ENCODE measurements around the gene CNTN6. TPM values are rescaled to one million over a fixed set of nuclear protein-coding genes. Genes with fewer than 3 reads are reported as not detected.

Gene CNTN6
- total RNA-seq, 4 donors from 2014 or later, result not detected

DNA sequence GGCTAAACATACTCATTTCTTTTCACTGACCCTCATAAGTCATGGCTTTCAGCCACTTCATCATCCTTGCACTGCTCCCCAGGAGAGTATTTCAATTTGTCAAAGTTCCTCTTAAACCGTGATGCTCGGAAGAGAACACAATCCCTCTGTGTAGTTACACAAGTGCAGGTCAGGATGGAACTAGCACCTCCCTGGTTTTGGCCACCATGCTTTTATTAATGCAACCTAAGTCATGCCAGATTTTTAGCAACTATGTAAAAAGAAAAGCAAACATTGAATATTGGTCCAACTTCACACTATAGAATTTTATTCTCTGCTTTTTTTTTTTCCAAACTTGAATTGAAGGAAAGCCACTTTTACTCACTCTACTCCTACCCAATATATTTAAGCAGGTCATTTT is 45.2 kb downstream of the CNTN6 start:
- 78 to 86% methylated on average over 2 of the region's 2 CpGs for WGBS, 2 donors

DNA sequence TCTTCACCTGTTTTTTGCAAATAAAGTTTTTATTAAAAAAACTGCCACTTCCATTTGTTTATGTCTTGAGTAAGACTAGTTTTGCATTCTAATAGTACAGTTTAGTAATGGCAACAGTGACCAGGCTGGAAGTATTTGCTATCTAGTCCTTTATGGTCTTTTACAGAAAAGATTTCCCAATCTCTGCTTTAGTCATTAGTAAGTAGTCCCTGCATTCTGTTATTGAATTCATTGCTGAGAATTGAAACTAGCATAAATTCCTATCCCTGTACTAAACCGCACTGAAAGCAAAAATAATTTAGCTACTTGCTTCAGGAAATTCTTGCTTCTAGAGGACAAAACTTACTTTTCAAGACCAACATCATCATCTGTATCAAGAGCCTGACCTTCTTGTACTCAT is 46.2 kb downstream of the CNTN6 start:
- no peak for DNase-seq (ENCODE audit: low spot score in 2 of 2)
- no peak for TF ChIP-seq POLR2A (IDR thresholded peaks at IDR 0.05)
- TF ChIP-seq, protein P1, sequence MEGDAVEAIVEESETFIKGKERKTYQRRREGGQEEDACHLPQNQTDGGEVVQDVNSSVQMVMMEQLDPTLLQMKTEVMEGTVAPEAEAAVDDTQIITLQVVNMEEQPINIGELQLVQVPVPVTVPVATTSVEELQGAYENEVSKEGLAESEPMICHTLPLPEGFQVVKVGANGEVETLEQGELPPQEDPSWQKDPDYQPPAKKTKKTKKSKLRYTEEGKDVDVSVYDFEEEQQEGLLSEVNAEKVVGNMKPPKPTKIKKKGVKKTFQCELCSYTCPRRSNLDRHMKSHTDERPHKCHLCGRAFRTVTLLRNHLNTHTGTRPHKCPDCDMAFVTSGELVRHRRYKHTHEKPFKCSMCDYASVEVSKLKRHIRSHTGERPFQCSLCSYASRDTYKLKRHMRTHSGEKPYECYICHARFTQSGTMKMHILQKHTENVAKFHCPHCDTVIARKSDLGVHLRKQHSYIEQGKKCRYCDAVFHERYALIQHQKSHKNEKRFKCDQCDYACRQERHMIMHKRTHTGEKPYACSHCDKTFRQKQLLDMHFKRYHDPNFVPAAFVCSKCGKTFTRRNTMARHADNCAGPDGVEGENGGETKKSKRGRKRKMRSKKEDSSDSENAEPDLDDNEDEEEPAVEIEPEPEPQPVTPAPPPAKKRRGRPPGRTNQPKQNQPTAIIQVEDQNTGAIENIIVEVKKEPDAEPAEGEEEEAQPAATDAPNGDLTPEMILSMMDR (IDR thresholded peaks at IDR 0.05), result no peak
- WGBS, 2 donors, result 57 to 60% methylated on average over 1 of the region's 1 CpG
- H3K4me3 ChIP-seq (ENCODE audit: low read depth, poor library complexity, severe bottlenecking), result no peak overlapping the region
- intact Hi-C loops (cut with DNase I; ENCODE audit: low total_unique reads), result no loop called here

More for the DNA sequence above, 45.2 kb downstream of the CNTN6 start:
- intact Hi-C loops (cut with DNase I; ENCODE audit: low total_unique reads), result no loop called here
- no peak overlapping the region for H3K4me3 ChIP-seq (ENCODE audit: low read depth, poor library complexity, severe bottlenecking)
- TF ChIP-seq POLR2A (IDR thresholded peaks at IDR 0.05), result no peak
- TF ChIP-seq, protein P1 (IDR thresholded peaks at IDR 0.05), result no peak
- no peak for DNase-seq (ENCODE audit: low spot score in 2 of 2)

DNA sequence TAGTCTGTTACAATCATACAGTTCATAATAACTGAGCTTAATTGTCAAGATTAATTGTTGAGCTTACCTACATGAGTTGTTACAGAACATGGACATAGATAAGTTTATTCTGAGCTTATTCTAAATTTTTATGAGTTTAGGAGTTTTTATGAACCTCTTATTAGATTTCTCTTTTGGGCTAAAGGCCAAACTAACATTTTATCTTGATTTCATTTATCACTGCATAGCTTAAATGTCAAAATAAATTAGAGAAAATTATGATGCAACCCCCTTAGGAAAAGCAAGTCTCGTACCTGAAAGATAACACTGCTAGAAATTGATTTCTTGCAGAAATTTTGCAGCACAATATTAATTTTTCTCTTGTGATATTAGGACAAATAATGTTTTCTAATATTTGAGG is 54.5 kb downstream of the CNTN6 start:
- intact Hi-C loops (cut with DNase I; ENCODE audit: low total_unique reads), result no loop called here
- TF ChIP-seq, protein P1 (IDR thresholded peaks at IDR 0.05), result no peak
- no peak for TF ChIP-seq POLR2A (IDR thresholded peaks at IDR 0.05)
- DNase-seq (ENCODE audit: low spot score in 2 of 2), result no peak
- 59 to 75% methylated on average over 1 of the region's 1 CpG for WGBS, 2 donors
- no peak overlapping the region for H3K4me3 ChIP-seq (ENCODE audit: low read depth, poor library complexity, severe bottlenecking)

DNA sequence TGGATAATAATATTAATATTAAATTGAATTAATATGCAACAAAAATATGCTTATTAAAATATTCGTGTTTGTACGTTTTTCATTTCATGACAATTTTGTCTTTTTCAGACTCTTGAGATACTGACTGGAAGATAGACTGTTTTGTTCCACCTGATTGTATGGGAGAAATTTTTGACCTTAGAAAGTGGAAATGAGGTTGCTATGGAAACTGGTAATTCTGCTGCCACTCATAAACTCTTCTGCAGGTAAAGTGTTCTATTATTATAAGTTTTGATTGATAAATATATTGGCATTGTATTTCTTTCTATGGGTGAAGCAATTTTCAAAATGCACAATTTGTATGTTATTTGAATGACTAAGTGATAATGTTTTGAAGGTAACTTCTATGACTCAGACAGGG is 55.0 kb downstream of the CNTN6 start:
- no peak for DNase-seq (ENCODE audit: low spot score in 2 of 2)
- H3K4me3 ChIP-seq (ENCODE audit: low read depth, poor library complexity, severe bottlenecking), result no peak overlapping the region
- WGBS, 2 donors, result 83% methylated on average over 2 of the region's 2 CpGs
- TF ChIP-seq, protein P1 (IDR thresholded peaks at IDR 0.05), result no peak
- no peak for TF ChIP-seq POLR2A (IDR thresholded peaks at IDR 0.05)
- intact Hi-C loops (cut with DNase I; ENCODE audit: low total_unique reads), result loop anchor here (2.0 kb wide), 1 partner anchor 73 kb away; no protein-coding TSS in a partner anchor

DNA sequence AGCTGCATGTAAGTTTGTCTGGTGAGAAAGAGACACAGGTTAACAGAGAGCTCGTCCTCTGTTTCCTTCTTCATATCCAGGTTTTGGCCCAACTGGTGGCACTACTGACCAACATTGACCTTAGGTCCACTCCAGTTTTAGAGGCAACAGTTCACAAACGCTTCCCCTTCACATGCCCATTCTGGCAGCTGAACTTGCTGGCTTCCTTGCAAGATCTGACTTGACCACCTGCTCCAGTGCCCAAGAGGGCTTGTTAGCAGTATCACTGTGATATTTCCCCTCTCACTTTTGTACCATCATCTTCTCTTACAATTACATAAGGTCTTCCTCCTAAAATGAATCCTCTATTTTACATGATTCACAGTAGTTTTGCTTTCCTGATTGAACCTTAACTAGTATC is 71.3 kb downstream of the CNTN6 start:
- TF ChIP-seq, protein P1 (IDR thresholded peaks at IDR 0.05), result no peak
- TF ChIP-seq POLR2A (IDR thresholded peaks at IDR 0.05), result no peak
- no peak for DNase-seq (ENCODE audit: low spot score in 2 of 2)
- H3K4me3 ChIP-seq (ENCODE audit: low read depth, poor library complexity, severe bottlenecking), result no peak overlapping the region
- intact Hi-C loops (cut with DNase I; ENCODE audit: low total_unique reads), result no loop called here
- 85% methylated on average over 2 of the region's 2 CpGs for WGBS, 2 donors

DNA sequence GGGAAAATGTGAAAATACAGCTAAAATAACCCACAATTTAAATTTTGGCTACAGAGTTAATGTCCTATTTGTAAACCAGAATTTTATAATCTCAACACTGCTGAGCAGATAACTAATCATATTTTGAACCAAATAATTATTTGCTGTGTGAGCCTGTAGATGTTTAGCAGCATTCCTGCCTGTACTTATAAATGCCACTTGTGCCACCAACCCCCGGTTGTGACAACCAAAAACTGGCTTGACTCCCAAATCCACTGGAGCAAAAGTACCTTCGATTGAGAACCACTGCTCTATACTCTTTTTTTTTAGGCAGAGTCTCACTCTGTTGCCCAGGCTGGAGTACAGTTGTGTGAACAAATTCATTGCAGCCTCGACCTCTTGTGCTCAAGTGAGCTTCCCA is 78.5 kb downstream of the CNTN6 start:
- TF ChIP-seq POLR2A (IDR thresholded peaks at IDR 0.05), result no peak
- TF ChIP-seq, protein P1 (IDR thresholded peaks at IDR 0.05), result no peak
- intact Hi-C loops (cut with DNase I; ENCODE audit: low total_unique reads), result no loop called here
- no peak overlapping the region for H3K4me3 ChIP-seq (ENCODE audit: low read depth, poor library complexity, severe bottlenecking)
- WGBS, 2 donors, result 73 to 87% methylated on average over 3 of the region's 3 CpGs
- no peak for DNase-seq (ENCODE audit: low spot score in 2 of 2)

Data from lower leg skin (tissue), 4 donors.